ENCODE data around the gene COL4A1. TPM values are rescaled to one million over a fixed set of nuclear protein-coding genes. Genes with fewer than 3 reads are reported as not detected.

The COL4A1 gene
- total and polyA plus RNA-seq, 12 donors: 83.3 to 342 (median 147) TPM

- H3K36me3 ChIP-seq: peaks cover 0 to 39% (median 0%) of the 10 kb centered on the region in 9 donors
- no peak for ATAC-seq
- WGBS, 2 donors: 40 to 47% methylated on average over 2 of the region's 2 CpGs
- H3K27me3 ChIP-seq: no peaks in the 10 kb centered on the region
- peaks cover 31 to 100% (median 96%) of the 10 kb centered on the region in 9 donors for H3K4me1 ChIP-seq
- no peak for DNase-seq
- no peak for TF ChIP-seq CTCF (IDR thresholded peaks at IDR 0.05)
- intact Hi-C loops (cut with DNase I): no loop called here
- no peaks in the 10 kb centered on the region for H3K9me3 ChIP-seq
- H3K4me3 ChIP-seq: no peak overlapping the region
- peak overlapping the region in 9 of 10 donors; percentile 28 to 91 (median 76) for H3K27ac ChIP-seq
These were observed 13.7 kb upstream of the COL4A1 start for GRCh38 chr13:110320645-110321044.

- WGBS, 2 donors: 47 to 56% methylated on average over 19 of the region's 19 CpGs
- Histone ChIP-seq H3K4me3 (peak overlapping the region in 3 of 10 donors; percentile 3 to 23 (median 8)), H3K4me1 (peaks cover 32 to 100% (median 96%) of the 10 kb centered on the region in 9 donors)
These were observed 13.0 kb upstream of the COL4A1 start for GRCh38 chr13:110319774-110320509.

GRCh38 chr13:110319397-110319773 lies 12.4 kb upstream of the COL4A1 start:
- no peak for DNase-seq
- WGBS, 2 donors: 50 to 74% methylated on average over 4 of the region's 4 CpGs
- Histone ChIP-seq H3K27me3 (no peaks in the 10 kb centered on the region), H3K4me3 (peak overlapping the region in 2 of 10 donors; percentile 3 to 8), H3K36me3 (peaks cover 0 to 35% (median 0%) of the 10 kb centered on the region in 9 donors), H3K4me1 (peaks cover 37 to 100% (median 96%) of the 10 kb centered on the region in 9 donors), H3K9me3 (no peaks in the 10 kb centered on the region), H3K27ac (peak overlapping the region; percentile 2 to 91 (median 76))
- no peak for TF ChIP-seq CTCF (IDR thresholded peaks at IDR 0.05)
- intact Hi-C loops (cut with DNase I): loop anchor here in 1 of 10 donors (10.0 kb wide), 1 partner anchor 95 kb away; no protein-coding TSS in a partner anchor
- ATAC-seq: no peak

More at GRCh38 chr13:110319774-110320509, 13.0 kb upstream of the COL4A1 start:
- ATAC-seq (peak in 7 of 8 donors; percentile 18 to 68 (median 34)), DNase-seq (no peak)
- Histone ChIP-seq H3K9me3 (no peaks in the 10 kb centered on the region), H3K27me3 (no peaks in the 10 kb centered on the region), H3K27ac (peak overlapping the region; percentile 28 to 91 (median 76)), H3K36me3 (peaks cover 0 to 40% (median 0%) of the 10 kb centered on the region in 9 donors)
- TF ChIP-seq CTCF (IDR thresholded peaks at IDR 0.05): no peak
- intact Hi-C loops (cut with DNase I): loop anchor here in 1 of 10 donors (10.0 kb wide), 1 partner anchor 95 kb away; no protein-coding TSS in a partner anchor

- Histone ChIP-seq H3K9me3 (no peaks in the 10 kb centered on the region), H3K36me3 (peaks cover 0 to 38% (median 0%) of the 10 kb centered on the region in 9 donors), H3K4me1 (peaks cover 37 to 100% (median 96%) of the 10 kb centered on the region in 9 donors), H3K27me3 (no peaks in the 10 kb centered on the region), H3K4me3 (no peak overlapping the region), H3K27ac (peak overlapping the region in 8 of 10 donors; percentile 46 to 91 (median 76))
- intact Hi-C loops (cut with DNase I): loop anchor here in 1 of 10 donors (10.0 kb wide), 1 partner anchor 96 kb away; no protein-coding TSS in a partner anchor
- DNase-seq: no peak
- WGBS, 2 donors: 71 to 76% methylated on average over 7 of the region's 7 CpGs
- no peak for TF ChIP-seq CTCF (IDR thresholded peaks at IDR 0.05)
- no peak for ATAC-seq
These were observed 12.0 kb upstream of the COL4A1 start for GRCh38 chr13:110318920-110319319.
